Right hindlimb (tissue), 1 donor: ENCODE results near the gene TCEA3.

Source experiments
- DNase-seq: peaks from one replicate; pipeline ENCODE4 v3.0.0-alpha.2; 2018

The TCEA3 gene

DNA sequence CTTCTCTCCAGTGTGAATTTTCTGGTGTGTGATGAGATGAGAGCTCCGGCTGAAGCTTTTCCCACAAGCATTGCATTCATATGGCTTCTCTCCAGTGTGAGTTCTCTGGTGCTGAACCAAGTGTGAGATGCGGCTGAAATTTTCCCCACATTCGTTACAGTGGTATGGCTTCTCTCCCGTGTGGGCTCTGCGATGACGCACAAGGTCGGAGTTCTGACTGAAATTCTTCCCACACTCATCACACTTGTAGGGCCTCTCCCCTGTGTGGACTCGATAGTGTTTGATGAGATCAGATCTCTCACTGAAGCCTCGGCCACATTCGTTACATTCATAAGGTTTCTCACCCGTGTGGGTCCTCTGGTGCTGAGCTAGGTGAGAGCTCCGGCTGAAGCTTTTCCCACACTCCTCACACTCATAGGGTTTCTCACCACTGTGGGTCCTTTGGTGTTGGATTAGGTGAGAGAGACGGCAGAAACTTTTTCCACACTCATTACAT is 62.3 kb downstream of the TCEA3 start:
- no peak for DNase-seq

DNA sequence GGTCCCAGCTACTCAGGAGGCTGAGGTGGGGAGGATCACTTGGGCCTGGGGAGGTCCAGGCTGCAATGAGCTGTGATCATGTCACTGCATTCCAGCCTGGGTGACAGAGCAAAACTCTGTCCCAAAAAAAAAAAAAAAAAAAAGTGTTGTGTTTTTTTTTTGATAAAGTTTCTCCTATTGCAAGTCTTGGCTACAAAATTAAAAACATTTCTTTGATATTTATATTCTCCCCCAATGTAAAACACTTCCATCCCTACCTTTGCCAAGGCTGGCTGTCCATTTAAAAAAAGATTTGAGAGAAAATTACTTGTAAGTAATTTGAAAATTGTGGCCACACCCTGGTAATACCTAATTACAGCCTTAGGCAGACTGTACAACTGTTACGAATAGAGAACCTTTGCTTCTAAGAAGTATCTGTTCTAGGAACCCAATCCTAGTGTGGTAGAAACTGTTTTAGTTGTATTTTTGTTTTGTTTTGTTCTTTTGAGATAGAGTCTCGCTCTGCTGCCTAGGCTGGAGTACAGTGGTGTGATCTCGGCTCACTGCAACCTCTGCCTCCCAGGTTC is 66.2 kb downstream of the TCEA3 start:
- no peak for DNase-seq

DNA sequence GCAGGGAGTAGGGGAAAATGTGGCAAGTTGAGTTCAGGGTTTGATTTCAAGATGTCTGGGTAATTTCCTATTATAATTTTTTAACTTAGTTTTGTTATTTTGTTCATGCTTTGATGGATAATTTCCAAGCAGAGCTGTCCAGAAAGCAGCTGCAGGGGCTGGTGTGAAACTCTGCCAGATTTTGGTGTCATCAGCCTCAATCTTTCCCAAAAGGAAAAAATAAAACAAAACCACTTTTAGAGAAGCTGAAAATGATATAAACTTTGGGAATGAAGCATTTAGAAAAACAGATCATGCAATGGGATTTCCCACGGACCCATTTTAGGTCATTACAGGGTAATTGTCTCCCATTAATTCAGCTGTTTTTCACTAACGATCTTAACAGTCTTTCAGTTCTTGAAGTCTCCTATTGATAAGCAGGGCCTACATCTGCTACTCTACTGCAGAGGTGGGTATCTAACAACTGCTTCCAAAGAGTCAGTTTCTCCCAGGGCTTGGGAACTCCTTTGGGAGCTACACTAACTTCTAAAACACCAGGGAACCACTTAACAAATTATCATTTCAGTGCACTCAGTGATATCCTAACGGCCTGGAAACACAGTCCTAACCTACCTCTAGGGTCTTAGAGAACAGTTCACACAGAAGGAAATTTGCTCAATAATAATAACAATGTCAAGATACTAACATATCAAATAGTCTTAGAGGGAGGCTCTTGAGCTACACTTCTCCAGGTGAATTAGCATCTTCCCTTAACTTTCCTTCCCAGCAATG is 67.2 kb downstream of the TCEA3 start:
- DNase-seq = peak; percentile 51

DNA sequence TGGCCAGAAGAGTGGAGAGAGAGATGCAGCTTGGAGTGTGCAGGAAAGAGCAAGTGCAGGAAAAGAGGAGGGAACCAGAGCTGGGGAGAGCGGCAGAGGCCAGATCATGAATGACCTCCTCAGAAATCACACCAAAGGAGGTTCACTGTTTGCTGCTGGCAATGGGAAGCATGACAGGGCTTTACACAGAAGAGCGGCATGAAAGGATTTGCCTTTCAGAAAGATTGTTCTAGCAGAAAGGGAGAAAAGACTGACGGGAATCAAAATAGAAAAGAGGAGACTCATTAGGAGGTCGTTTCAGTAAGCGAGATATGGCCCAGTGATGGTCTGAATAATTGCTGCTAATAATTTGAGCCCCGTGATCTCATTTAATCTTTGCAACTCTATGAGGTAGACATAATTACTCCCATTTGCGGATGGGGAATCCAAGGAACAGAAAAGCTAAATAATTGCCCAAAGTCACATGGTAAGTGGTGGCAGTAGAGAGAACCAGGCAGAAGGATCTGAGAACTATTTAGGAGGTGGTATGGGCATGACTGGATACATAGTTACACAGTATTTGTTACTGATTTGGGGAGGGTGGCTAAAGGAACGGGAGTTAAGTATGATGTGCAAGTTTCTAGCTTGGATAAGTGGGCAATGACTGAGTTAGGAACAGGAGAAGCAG is 67.9 kb downstream of the TCEA3 start:
- DNase-seq = no peak

DNA sequence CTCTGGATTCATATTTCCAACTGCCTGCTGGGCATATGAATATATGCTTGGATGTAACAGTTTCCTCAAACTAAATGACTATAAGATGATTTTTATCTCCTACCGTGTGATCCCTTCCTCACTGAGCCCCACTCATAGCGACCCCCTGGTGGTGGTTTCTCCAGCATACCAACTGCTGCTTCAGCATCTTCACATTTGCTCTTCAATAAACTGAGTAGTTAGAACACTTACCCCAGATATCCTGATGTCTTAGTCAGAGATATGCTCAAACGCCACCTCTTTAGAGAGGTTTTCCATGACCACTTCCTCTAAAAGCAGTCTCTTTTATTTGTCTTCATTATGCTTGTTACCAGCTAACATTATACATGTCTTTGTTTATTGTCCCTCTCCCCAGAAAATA is 70.3 kb downstream of the TCEA3 start:
- DNase-seq = no peak

DNA sequence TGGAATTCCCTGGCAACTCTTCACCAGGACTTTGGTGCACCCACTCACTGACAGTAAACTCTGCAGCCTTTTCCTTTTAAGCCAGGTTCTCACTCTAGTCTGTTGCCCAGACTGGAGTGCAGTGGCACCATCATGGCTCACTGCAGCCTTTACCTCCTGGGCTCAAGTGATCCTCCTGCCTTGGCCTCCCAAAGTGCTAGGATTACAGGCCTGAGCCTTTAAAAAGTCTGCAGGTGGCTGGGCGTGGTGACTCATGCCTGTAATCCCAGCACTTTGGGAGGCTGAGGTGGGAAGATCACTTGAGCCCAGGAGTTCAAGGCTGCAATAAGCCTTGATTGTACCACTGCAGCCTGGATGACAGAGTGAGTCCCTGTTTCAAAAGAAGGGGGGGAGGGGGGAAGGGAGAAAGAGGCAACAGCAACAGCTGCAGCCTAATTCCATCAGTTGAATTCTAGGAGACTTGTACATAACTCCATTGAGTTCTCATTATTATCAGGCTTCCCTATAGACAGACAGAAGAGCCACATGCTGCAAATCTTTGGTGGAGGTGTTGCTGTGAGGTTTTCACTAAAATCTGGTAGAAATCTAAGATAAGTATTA is 72.4 kb downstream of the TCEA3 start:
- no peak for DNase-seq

DNA sequence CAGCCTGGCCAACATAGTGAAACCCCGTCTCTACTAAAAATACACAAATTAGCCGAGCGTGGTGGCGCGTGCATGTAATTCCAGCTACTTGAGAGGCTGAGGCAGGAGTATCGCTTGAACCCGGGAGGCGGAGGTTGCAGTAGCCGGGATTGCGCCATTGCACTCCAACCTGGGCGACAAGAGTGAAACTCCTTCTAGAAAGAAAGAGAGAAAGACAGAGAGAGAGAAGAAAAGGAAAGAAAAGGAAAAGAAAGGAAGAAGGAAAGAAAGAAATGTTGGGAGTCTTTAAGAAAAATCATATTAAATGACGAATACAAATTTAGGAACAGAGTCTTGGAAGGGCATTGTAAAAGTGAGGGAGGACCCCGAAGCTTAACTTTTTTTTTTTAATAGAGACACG is 78.6 kb downstream of the TCEA3 start:
- DNase-seq = no peak

DNA sequence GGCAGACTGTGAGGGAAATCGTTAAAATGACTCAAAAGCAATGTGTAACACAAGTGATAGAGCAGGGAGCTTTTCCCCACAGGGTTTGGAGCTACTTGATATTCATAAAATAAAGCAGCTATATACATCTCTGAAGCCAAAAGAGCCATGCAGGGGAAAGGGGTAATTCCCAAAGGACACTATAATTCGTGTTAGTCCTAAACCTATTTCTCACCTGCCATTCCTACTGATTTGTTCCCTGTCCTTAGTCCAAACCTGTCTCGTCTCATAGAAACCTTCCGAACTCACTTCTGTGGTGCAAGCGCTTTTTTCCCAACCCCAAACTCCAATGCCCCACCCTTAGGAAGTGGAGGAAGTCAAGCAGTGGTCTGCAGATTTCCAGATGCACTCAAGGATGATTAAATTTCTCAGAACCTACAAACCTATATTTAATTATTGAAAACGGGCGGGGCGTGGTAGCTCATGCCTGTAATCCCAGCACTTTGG is 79.5 kb downstream of the TCEA3 start:
- DNase-seq = peak; percentile 43

DNA sequence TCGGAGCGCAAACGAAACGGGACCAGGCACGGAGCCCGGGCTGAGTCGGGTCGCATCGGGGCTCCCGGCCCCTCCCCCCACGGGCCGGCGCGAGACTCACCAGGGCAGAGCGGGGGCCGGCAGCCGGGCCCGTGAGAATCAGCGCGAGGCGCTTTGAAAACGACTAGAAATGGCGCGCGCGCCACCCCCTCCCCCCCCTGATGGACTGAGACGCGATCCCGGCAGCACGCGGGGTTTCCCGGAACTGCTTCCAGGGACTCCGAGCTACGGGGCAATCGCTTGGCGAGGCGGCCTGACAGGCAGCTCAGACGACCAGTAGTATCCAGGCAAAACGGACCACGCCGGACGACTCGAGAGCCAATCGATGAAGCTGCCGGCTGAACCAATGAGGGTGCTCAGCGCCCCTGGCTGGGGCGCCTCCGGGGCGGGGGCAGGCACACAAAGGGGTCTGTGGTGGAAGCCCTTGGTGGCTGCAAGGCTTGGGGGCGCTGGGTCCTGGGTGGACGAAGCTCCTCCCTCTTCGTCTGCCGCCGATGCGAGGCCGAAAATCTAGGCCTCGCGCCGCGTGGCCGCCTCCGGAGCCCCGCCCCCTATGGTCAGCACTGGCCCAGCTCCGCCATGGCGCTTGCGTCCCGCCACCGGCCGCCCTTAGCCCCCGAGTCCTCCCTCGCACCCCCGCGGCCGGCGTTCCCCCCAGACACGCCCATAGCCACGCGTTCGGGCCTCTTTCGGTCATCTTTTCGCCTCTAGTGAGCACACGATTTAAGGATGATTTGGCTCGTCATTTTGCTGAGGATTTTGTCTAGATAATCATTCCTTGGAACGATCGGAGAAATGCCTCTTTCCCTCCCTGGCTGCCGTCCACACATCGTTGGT is 80.2 kb downstream of the TCEA3 start, which contains the start of gene HNRNPR:
Gene HNRNPR (minus strand): TSS at position 174 of the 876 bp plus-strand sequence. CDS start 3,276 bp downstream, outside the sequence.
- peak; percentile 100 for DNase-seq

DNA sequence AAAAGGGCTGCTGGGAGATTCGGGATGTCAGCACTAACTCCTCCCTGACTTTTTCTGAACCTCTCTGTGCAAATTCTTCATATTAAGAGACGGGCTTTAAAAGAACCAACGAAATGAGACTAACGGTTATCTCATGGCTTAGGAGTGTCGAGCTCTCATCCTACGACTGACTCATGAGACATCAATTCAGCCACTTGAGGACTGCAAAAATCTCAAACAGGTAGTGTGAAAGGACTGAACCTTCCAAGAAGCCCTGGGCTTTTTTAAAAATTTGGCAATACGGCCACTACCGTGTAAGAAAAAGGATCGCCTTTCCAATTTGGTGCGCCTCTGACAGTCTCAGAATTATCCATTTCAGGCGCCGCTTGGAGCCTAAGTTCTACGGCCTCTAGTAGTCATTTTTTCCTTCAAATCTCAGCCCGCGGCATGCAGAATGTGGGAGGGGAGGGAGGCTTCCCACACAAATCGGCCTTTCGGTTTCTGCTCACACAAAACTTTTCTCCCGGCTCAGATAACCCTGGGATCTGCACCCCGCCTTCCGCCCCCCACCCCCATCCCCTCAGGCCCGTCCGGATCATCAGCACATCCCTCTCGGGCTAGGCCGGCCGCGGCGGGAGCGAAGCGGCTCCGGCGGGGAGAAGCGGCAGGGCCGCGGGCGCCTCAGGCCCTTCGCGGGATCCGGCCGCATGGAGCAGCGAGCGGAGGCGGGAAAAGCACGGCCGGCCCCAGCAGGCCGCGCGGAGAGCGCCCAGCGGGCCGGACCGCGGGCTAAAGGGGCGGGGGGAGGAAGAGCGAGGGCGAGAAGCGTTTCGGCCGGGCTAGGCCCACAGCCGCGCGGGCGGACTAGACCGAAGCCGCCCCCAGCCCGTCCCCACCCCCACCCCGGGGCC is 81.1 kb downstream of the TCEA3 start:
- DNase-seq = peak; percentile 64

DNA sequence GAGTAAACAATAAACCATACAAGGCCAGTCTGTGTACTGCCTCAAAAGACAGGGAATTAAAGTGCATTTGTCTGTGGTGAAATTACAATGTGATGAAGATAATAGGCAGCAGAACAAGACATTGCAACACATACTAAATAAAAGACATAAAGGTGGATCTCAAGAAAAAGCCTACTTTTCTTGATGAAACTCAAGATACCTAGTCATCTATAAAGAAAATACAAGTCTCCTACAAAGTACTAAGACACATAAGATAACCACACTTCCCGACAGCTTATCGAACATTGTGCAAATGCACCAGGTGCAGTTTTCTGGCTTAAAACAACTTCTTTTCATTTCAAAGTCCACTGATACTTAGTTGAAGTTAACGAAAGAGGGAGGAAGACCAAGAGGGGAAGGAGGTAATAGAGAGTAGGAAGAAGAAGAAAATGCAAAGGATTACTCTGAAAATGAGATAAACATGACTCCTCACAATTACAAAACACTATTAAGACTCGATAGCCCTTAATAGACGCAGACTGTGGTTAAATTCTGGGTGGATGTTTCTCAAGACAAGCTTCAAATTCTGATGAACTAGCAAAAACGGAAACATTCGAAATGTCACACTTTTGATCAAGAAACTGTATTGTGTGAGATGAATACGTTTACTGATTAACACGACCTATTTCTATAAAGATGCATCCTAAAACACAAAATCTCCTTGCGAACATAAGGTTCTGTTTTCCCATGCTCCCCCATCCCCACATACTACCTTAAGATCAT is 82.4 kb downstream of the TCEA3 start:
- DNase-seq = no peak

DNA sequence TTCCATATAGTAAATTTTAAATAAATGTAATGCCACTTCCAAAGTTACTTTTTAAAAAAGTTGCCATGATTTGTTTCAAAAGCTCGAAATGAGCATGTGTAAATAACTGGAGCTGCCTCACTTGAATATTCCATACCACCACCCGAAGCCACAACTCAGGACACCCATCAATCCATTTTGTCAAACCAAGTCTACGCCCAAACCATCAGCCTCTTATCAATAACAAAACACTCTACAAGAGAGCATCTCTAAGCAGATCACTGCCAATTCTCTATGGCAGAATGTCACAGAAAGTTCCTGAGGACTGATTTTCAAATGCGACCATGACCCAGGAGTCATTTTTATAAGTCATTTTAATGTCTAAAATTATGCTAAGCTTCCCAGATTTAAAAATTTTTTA is 84.9 kb downstream of the TCEA3 start:
- DNase-seq = no peak

DNA sequence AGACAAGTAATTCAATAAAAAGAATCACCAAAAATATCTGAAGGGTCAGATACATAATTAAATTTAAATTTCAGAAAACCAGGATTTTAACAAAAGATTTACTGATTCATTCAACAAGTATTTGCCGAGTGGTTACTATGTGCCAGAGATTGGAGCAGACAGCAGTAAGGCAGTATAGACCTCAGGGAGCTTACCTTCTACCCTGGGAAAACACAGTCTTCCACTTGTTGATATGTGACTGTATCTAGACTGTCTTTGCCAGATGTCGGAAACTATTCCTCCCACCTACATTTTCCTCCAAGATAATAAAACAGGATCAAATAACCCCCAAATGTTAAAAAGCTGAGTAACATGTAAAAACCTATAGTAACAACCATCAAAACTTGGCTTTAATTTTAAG is 86.7 kb downstream of the TCEA3 start:
- DNase-seq = no peak

DNA sequence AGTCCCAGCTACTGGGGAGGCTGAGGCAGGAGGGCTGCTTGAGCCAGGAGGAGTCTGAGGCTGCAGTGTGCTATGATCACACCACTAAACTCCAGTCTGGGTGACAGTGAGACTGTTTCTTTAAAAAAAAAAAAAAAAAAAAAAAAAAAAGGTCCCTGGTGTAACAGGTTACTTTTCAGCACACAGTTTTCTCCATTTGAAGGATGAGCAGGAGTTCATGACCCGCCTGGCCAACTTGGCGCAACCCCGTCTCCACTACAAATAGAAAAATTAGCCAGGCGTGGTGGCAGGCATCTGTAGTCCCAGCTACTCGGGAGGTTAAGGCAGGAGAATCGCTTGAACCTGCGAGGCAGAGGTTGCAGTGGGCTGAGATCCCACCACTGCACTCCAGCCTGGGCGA is 92.8 kb downstream of the TCEA3 start:
- DNase-seq = no peak
